Measurements from ENCODE around the gene CDC45.

DNA sequence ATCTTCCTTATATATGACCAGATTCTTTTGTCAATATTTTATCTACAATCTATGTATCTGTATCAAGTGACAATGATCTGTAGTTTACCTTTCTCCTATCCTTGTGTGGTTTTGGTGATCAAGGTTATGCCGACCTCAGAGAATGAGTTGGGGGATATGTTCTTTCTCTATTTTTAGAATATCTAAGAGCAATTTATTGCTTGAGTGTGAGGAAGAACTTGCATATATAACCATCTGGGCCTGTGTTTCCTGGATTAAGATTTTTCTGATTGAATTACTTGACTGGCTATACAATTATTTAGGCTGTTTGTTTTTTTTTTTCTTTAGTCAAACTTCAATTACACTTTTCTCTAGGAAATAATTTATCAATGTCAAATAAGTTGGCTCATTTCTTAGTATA is 18.2 kb upstream of the CDC45 start:
- no peak for TF ChIP-seq CTCF (tag by site-specific recombination; IDR thresholded peaks at IDR 0.05)
- no peak for TF ChIP-seq RBAK (tag by site-specific recombination; IDR thresholded peaks at IDR 0.05)
- no peak for TF ChIP-seq ZNF416 (tag by site-specific recombination; IDR thresholded peaks at IDR 0.05)
- no peak for TF ChIP-seq YY1 (tag by site-specific recombination; IDR thresholded peaks at IDR 0.05)
- no peak for TF ChIP-seq ZSCAN16 (tag by site-specific recombination; IDR thresholded peaks at IDR 0.05)
- no peak for TF ChIP-seq ZBTB21 (tag by site-specific recombination; IDR thresholded peaks at IDR 0.05)
- TF ChIP-seq, protein P1, sequence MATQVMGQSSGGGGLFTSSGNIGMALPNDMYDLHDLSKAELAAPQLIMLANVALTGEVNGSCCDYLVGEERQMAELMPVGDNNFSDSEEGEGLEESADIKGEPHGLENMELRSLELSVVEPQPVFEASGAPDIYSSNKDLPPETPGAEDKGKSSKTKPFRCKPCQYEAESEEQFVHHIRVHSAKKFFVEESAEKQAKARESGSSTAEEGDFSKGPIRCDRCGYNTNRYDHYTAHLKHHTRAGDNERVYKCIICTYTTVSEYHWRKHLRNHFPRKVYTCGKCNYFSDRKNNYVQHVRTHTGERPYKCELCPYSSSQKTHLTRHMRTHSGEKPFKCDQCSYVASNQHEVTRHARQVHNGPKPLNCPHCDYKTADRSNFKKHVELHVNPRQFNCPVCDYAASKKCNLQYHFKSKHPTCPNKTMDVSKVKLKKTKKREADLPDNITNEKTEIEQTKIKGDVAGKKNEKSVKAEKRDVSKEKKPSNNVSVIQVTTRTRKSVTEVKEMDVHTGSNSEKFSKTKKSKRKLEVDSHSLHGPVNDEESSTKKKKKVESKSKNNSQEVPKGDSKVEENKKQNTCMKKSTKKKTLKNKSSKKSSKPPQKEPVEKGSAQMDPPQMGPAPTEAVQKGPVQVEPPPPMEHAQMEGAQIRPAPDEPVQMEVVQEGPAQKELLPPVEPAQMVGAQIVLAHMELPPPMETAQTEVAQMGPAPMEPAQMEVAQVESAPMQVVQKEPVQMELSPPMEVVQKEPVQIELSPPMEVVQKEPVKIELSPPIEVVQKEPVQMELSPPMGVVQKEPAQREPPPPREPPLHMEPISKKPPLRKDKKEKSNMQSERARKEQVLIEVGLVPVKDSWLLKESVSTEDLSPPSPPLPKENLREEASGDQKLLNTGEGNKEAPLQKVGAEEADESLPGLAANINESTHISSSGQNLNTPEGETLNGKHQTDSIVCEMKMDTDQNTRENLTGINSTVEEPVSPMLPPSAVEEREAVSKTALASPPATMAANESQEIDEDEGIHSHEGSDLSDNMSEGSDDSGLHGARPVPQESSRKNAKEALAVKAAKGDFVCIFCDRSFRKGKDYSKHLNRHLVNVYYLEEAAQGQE (tag by site-specific recombination; IDR thresholded peaks at IDR 0.05) = no peak
- no peak for TF ChIP-seq PRDM4 (tag by site-specific recombination; IDR thresholded peaks at IDR 0.05)
- TF ChIP-seq ZEB2 (tag by site-specific recombination; IDR thresholded peaks at IDR 0.05) = no peak
- TF ChIP-seq ZNF362 (tag by site-specific recombination; IDR thresholded peaks at IDR 0.05) = no peak
- TF ChIP-seq ZNF621 (tag by site-specific recombination; IDR thresholded peaks at IDR 0.05) = no peak

All from HEK293 (cell line).